Measurements from ENCODE around the gene MYBPH. TPM values are rescaled to one million over a fixed set of nuclear protein-coding genes. Genes with fewer than 3 reads are reported as not detected.

Gene MYBPH
- total RNA-seq, 1 donor from 2014 or later = not detected

DNA sequence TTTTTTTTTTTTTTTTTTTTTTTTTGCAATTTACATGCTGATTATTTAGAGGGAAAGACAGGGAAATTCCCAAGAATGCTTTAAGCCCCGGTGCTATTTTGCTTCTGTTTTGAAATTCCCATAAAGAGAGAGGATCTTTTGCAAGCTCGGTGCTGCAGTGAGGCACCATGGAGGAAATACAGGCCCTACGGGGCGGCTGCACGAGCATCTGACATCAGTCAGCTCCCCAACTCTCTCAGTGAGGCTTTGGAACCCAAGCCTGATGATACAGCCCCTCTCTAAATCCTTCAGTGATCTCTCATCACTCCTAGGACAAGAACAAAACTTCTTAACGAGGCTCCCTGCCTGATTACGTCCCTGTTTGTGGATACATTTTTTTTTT is 11.7 kb upstream of the MYBPH start:
- Mint-ChIP-seq H3K27ac (no peak overlapping the region), H3K27me3 (peaks cover 98% of the 10 kb centered on the region), H3K9me3 (ENCODE audit: low read depth) (no peaks in the 10 kb centered on the region), H3K4me3 (ENCODE audit: low read depth) (no peak overlapping the region), H3K36me3 (ENCODE audit: insufficient read depth) (no peaks in the 10 kb centered on the region), H3K4me1 (ENCODE audit: low read depth) (peaks cover 2% of the 10 kb centered on the region)
- TF ChIP-seq, protein P1, sequence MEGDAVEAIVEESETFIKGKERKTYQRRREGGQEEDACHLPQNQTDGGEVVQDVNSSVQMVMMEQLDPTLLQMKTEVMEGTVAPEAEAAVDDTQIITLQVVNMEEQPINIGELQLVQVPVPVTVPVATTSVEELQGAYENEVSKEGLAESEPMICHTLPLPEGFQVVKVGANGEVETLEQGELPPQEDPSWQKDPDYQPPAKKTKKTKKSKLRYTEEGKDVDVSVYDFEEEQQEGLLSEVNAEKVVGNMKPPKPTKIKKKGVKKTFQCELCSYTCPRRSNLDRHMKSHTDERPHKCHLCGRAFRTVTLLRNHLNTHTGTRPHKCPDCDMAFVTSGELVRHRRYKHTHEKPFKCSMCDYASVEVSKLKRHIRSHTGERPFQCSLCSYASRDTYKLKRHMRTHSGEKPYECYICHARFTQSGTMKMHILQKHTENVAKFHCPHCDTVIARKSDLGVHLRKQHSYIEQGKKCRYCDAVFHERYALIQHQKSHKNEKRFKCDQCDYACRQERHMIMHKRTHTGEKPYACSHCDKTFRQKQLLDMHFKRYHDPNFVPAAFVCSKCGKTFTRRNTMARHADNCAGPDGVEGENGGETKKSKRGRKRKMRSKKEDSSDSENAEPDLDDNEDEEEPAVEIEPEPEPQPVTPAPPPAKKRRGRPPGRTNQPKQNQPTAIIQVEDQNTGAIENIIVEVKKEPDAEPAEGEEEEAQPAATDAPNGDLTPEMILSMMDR (IDR thresholded peaks at IDR 0.05; ENCODE audit: unreplicated experiment) = no peak
- no peak for DNase-seq (ENCODE audit: low spot score, unreplicated experiment)

GRCh38 chr1:203186446-203187303 is 11.0 kb upstream of the MYBPH start, which contains the start of gene CHI3L1:
Gene CHI3L1 (minus strand): TSS chr1:203186704. CDS start chr1:203186623, 81 bp downstream.
- no peaks in the 10 kb centered on the region for H3K36me3 Mint-ChIP-seq (ENCODE audit: insufficient read depth)
- H3K4me3 Mint-ChIP-seq (ENCODE audit: low read depth) = no peak within 1 kb of the TSS
- H3K4me1 Mint-ChIP-seq (ENCODE audit: low read depth) = peaks cover 2% of the 10 kb centered on the region
- no peaks in the 10 kb centered on the region for H3K9me3 Mint-ChIP-seq (ENCODE audit: low read depth)
- TF ChIP-seq, protein P1 (IDR thresholded peaks at IDR 0.05; ENCODE audit: unreplicated experiment) = no peak
- peaks cover 98% of the 10 kb centered on the region for H3K27me3 Mint-ChIP-seq
- no peak within 1 kb of the TSS for H3K27ac Mint-ChIP-seq
- DNase-seq (ENCODE audit: low spot score, unreplicated experiment) = no peak

GRCh38 chr1:203186091-203186445 is 10.4 kb upstream of the MYBPH start:
- H3K9me3 Mint-ChIP-seq (ENCODE audit: low read depth) = no peaks in the 10 kb centered on the region
- H3K27me3 Mint-ChIP-seq = peaks cover 98% of the 10 kb centered on the region
- no peak overlapping the region for H3K4me3 Mint-ChIP-seq (ENCODE audit: low read depth)

GRCh38 chr1:203185585-203185984 is 10.0 kb upstream of the MYBPH start:
- H3K27me3 Mint-ChIP-seq = peaks cover 100% of the 10 kb centered on the region
- DNase-seq (ENCODE audit: low spot score, unreplicated experiment) = no peak
- no peaks in the 10 kb centered on the region for H3K9me3 Mint-ChIP-seq (ENCODE audit: low read depth)
- TF ChIP-seq, protein P1 (IDR thresholded peaks at IDR 0.05; ENCODE audit: unreplicated experiment) = no peak
- no peaks in the 10 kb centered on the region for H3K36me3 Mint-ChIP-seq (ENCODE audit: insufficient read depth)
- no peak overlapping the region for H3K4me3 Mint-ChIP-seq (ENCODE audit: low read depth)
- peaks cover 2% of the 10 kb centered on the region for H3K4me1 Mint-ChIP-seq (ENCODE audit: low read depth)
- H3K27ac Mint-ChIP-seq = no peak overlapping the region

More at GRCh38 chr1:203186091-203186445, 10.4 kb upstream of the MYBPH start:
- TF ChIP-seq, protein P1 (IDR thresholded peaks at IDR 0.05; ENCODE audit: unreplicated experiment) = no peak
- Mint-ChIP-seq H3K4me1 (ENCODE audit: low read depth) (peaks cover 2% of the 10 kb centered on the region), H3K36me3 (ENCODE audit: insufficient read depth) (no peaks in the 10 kb centered on the region), H3K27ac (no peak overlapping the region)
- no peak for DNase-seq (ENCODE audit: low spot score, unreplicated experiment)

- TF ChIP-seq, protein P1 (IDR thresholded peaks at IDR 0.05; ENCODE audit: unreplicated experiment) = no peak
- Mint-ChIP-seq H3K27me3 (peaks cover 100% of the 10 kb centered on the region), H3K27ac (no peak overlapping the region), H3K9me3 (ENCODE audit: low read depth) (no peaks in the 10 kb centered on the region), H3K4me3 (ENCODE audit: low read depth) (no peak overlapping the region), H3K36me3 (ENCODE audit: insufficient read depth) (no peaks in the 10 kb centered on the region), H3K4me1 (ENCODE audit: low read depth) (peaks cover 2% of the 10 kb centered on the region)
- no peak for DNase-seq (ENCODE audit: low spot score, unreplicated experiment)
Measured at GRCh38 chr1:203185061-203185461, 9.4 kb upstream of the MYBPH start.
